Aorta (tissue), 5 donors: ENCODE measurements around the gene KCNQ4. TPM values are rescaled to one million over a fixed set of nuclear protein-coding genes. Genes with fewer than 3 reads are reported as not detected.
A peak's percentile ranks its signal among the peaks of the same experiment; 100 is the strongest.

Source experiments
- ATAC-seq: fragments of 200-7000 bp; cut with Tn5 transposase; one replicate; pipeline ENCODE4 v1.9.1; 2022; ENCODE audit warnings: moderate library complexity; ENCODE audit not compliant: low FRiP score
- DNase-seq, 2 donors: peaks; one replicate each; pipeline ENCODE4 v3.0.0-alpha.2; 2020
- H3K27ac ChIP-seq, 2 donors: one replicate each; pipeline ENCODE4 v1.5.1; 2013; ENCODE audit warnings: low read length in 2 of 2, mild to moderate bottlenecking in 2 of 2, moderate library complexity in 2 of 2, control low read depth in 1 of 2, inconsistent platforms in 1 of 2, low read depth in 1 of 2
- H3K27me3 ChIP-seq, 2 donors: one replicate each; pipeline ENCODE4 v1.6.1; 2013; ENCODE audit warnings: control low read depth in 1 of 2, low read length in 1 of 2, mild to moderate bottlenecking in 1 of 2, moderate library complexity in 1 of 2; ENCODE audit not compliant: insufficient read depth in 2 of 2, control insufficient read depth in 1 of 2
- H3K36me3 ChIP-seq, 2 donors: one replicate each; pipeline ENCODE4 v1.6.1; 2013; ENCODE audit warnings: control low read depth in 1 of 2, low read length in 1 of 2, mild to moderate bottlenecking in 1 of 2; ENCODE audit not compliant: insufficient read depth in 2 of 2, control insufficient read depth in 1 of 2
- H3K4me1 ChIP-seq, 2 donors: one replicate each; pipeline ENCODE4 v1.6.1; 2013; ENCODE audit warnings: low read length in 2 of 2, control low read depth in 1 of 2, mild to moderate bottlenecking in 1 of 2, moderate library complexity in 1 of 2; ENCODE audit not compliant: insufficient read depth in 2 of 2, control insufficient read depth in 1 of 2
- H3K4me3 ChIP-seq, 2 donors: one replicate each; pipeline ENCODE4 v1.5.1; 2013; ENCODE audit warnings: low read length in 2 of 2, control low read depth in 1 of 2, mild to moderate bottlenecking in 1 of 2
- H3K9me3 ChIP-seq: one replicate; pipeline ENCODE4 v1.6.1; 2013; ENCODE audit warnings: mild to moderate bottlenecking, low read length; ENCODE audit not compliant: control insufficient read depth
- WGBS, 2 donors: extraction: QIAGEN DNeasy Blood & Tissue Kit; methylation state at CpG; one replicate each; pipeline ENCODE4 v1.1.7; 2013; 5-methylcytosine and 5-hydroxymethylcytosine counted together
- intact Hi-C, 2 donors: fragments of 100-400 bp; cut with DNase I; formaldehyde crosslinking; loops; one replicate each; pipeline versions ENCODE4 v1.14.2 to v1.15.0; 2022
- polyA plus RNA-seq, 2 donors: library from polyadenylated mRNA; stranded (reverse); fragments of 200-250 nt; gene quantifications; one replicate each; pipeline ENCODE4 v1.2.3, GENCODE V29; 2013
- total RNA-seq, 2 donors: library from RNA; stranded (reverse); fragmentation: NEBNext Ultra II Directional; extraction: Animal tissue kit (Norgen Biotek cat#: 25700); gene quantifications; one replicate each; pipeline ENCODE4 v1.2.1, GENCODE V29; 2021
- donor health status: healthy with polysubstance abuse.
- donor health status: Bipolar disorder and iron deficiency.
- donor health status: DM: no; HTN: no; CAD: no.
- donor health status: DM: no; HTN: no; CAD: no.
- donor health status: DM: yes; HTN: yes; CAD: no.

KCNQ4 gene
- total and polyA plus RNA-seq, 4 donors, result 0.88 to 10.0 (median 7.9) TPM

GRCh38 chr1:40822890-40823289 is 39.3 kb downstream of the KCNQ4 start:
- Histone ChIP-seq H3K9me3 (no peaks in the 10 kb centered on the region), H3K27me3 (no peaks in the 10 kb centered on the region), H3K36me3 (no peaks in the 10 kb centered on the region), H3K4me3 (no peak overlapping the region), H3K27ac (no peak overlapping the region), H3K4me1 (no peaks in the 10 kb centered on the region)
- intact Hi-C loops, result loop anchor here in 1 of 2 donors (5.0 kb wide), 1 partner anchor 41 kb away; the partner anchor contains the start of gene KCNQ4
- 90 to 92% methylated on average over 12 of the region's 12 CpGs for WGBS, 2 donors
- no peak for DNase-seq
- ATAC-seq, result no peak

- Histone ChIP-seq H3K27me3 (no peaks in the 10 kb centered on the region), H3K9me3 (no peaks in the 10 kb centered on the region), H3K4me1 (no peaks in the 10 kb centered on the region), H3K4me3 (no peak overlapping the region), H3K36me3 (no peaks in the 10 kb centered on the region), H3K27ac (peak overlapping the region in 1 of 2 donors; percentile 28)
- ATAC-seq (no peak), DNase-seq (no peak)
- 84 to 89% methylated on average over 4 of the region's 4 CpGs for WGBS, 2 donors
- intact Hi-C loops, result loop anchor here in 1 of 2 donors (5.0 kb wide), 1 partner anchor 41 kb away; the partner anchor contains the start of gene KCNQ4
These were observed 39.8 kb downstream of the KCNQ4 start for GRCh38 chr1:40823345-40823744.

- no peak overlapping the region for H3K4me3 ChIP-seq
- ATAC-seq (no peak), DNase-seq (no peak)
- H3K9me3 ChIP-seq, result no peaks in the 10 kb centered on the region
- H3K36me3 ChIP-seq, result no peaks in the 10 kb centered on the region
- WGBS, 2 donors, result 76 to 83% methylated on average over 8 to 17 of the region's 17 CpGs
- intact Hi-C loops, result loop anchor here in 1 of 2 donors (5.0 kb wide), 1 partner anchor 42 kb away; the partner anchor contains the start of gene KCNQ4
- H3K27me3 ChIP-seq, result no peaks in the 10 kb centered on the region
- H3K27ac ChIP-seq, result peak overlapping the region; percentile 63 to 73
- no peaks in the 10 kb centered on the region for H3K4me1 ChIP-seq
These were observed 40.4 kb downstream of the KCNQ4 start for GRCh38 chr1:40823983-40824382.

- Histone ChIP-seq H3K9me3 (no peaks in the 10 kb centered on the region), H3K27me3 (no peaks in the 10 kb centered on the region), H3K4me1 (no peaks in the 10 kb centered on the region), H3K27ac (peak overlapping the region; percentile 63 to 78), H3K4me3 (no peak overlapping the region), H3K36me3 (no peaks in the 10 kb centered on the region)
- intact Hi-C loops, result loop anchor here in 1 of 2 donors (5.0 kb wide), 1 partner anchor 43 kb away; the partner anchor contains the start of gene KCNQ4
- ATAC-seq, result no peak
- 20 to 27% methylated on average over 18 of the region's 18 CpGs for WGBS, 2 donors
- DNase-seq, result no peak
These were observed 41.2 kb downstream of the KCNQ4 start for GRCh38 chr1:40824591-40825434.

- ATAC-seq (no peak), DNase-seq (no peak)
- 17 to 18% methylated on average over 3 of the region's 3 CpGs for WGBS, 2 donors
- intact Hi-C loops, result no loop called here
- H3K4me1 ChIP-seq, result no peaks in the 10 kb centered on the region
- no peaks in the 10 kb centered on the region for H3K27me3 ChIP-seq
- no peak overlapping the region for H3K4me3 ChIP-seq
- no peaks in the 10 kb centered on the region for H3K36me3 ChIP-seq
- no peaks in the 10 kb centered on the region for H3K9me3 ChIP-seq
- peak overlapping the region; percentile 58 to 78 for H3K27ac ChIP-seq
These were observed 41.8 kb downstream of the KCNQ4 start for GRCh38 chr1:40825435-40825788.

GRCh38 chr1:40825996-40826395 is 42.4 kb downstream of the KCNQ4 start:
- ATAC-seq (no peak), DNase-seq (no peak)
- Histone ChIP-seq H3K9me3 (no peaks in the 10 kb centered on the region), H3K27me3 (no peaks in the 10 kb centered on the region), H3K4me3 (no peak overlapping the region), H3K36me3 (no peaks in the 10 kb centered on the region), H3K4me1 (no peaks in the 10 kb centered on the region), H3K27ac (peak overlapping the region; percentile 58 to 78)
- WGBS, 2 donors, result 2 to 19% methylated on average over 5 of the region's 5 CpGs
- intact Hi-C loops, result no loop called here

- WGBS, 2 donors, result 80 to 86% methylated on average over 14 of the region's 14 CpGs
- Histone ChIP-seq H3K27ac (no peak overlapping the region), H3K4me1 (no peaks in the 10 kb centered on the region), H3K4me3 (no peak overlapping the region), H3K27me3 (no peaks in the 10 kb centered on the region), H3K36me3 (no peaks in the 10 kb centered on the region), H3K9me3 (no peaks in the 10 kb centered on the region)
- ATAC-seq (no peak), DNase-seq (peak; percentile 18 to 40)
- intact Hi-C loops, result no loop called here
These were observed 46.2 kb downstream of the KCNQ4 start for GRCh38 chr1:40829631-40830245.

GRCh38 chr1:40830419-40830943 is 46.9 kb downstream of the KCNQ4 start:
- Histone ChIP-seq H3K9me3 (no peaks in the 10 kb centered on the region), H3K27ac (no peak overlapping the region), H3K36me3 (no peaks in the 10 kb centered on the region), H3K4me3 (no peak overlapping the region), H3K4me1 (no peaks in the 10 kb centered on the region), H3K27me3 (no peaks in the 10 kb centered on the region)
- ATAC-seq (no peak), DNase-seq (peak in 1 of 2 donors; percentile 10)
- 93% methylated on average over 13 of the region's 13 CpGs for WGBS, 2 donors
- intact Hi-C loops, result no loop called here
